DND-41 (cell line): ENCODE measurements around the gene HECA.

Source experiments
- ATAC-seq: fragments of 200-7000 bp; cut with Tn5 transposase; 3 replicates; pipeline ENCODE4 v1.9.1; 2021; ENCODE audit warnings: low read depth; ENCODE audit not compliant: insufficient read depth
- DNase-seq: peaks from one replicate; pipeline ENCODE4 v3.0.0-alpha.2; 2020
- H2AFZ ChIP-seq: 2 replicates; pipeline ENCODE4 v1.6.0; 2012; ENCODE audit warnings: low read depth, low read length
- H3K27ac ChIP-seq: 2 replicates; pipeline ENCODE4 v1.5.1; 2012; ENCODE audit warnings: low read length, inconsistent platforms
- H3K27me3 ChIP-seq: fragments of 200-600 bp; sonication (generic); 2 replicates; pipeline ENCODE4 v1.6.0; 2012; ENCODE audit warnings: low read length, mild to moderate bottlenecking, inconsistent platforms; ENCODE audit not compliant: insufficient read depth, poor library complexity
- H3K36me3 ChIP-seq: 2 replicates; pipeline ENCODE4 v1.5.1; 2012; ENCODE audit warnings: low read length, inconsistent platforms; ENCODE audit not compliant: insufficient read depth
- H3K4me1 ChIP-seq: 2 replicates; pipeline ENCODE4 v1.5.1; 2012; ENCODE audit warnings: mild to moderate bottlenecking, low read length; ENCODE audit not compliant: insufficient read depth
- H3K4me2 ChIP-seq: 2 replicates; pipeline ENCODE4 v1.6.0; 2012; ENCODE audit warnings: mild to moderate bottlenecking, moderate library complexity, low read length, inconsistent platforms; ENCODE audit not compliant: insufficient read depth
- H3K4me3 ChIP-seq, 2 experiments: fragments of 200-600 bp in 1 of 2; shearing (Covaris generic) in 1 of 2; 2 replicates each; pipeline ENCODE4 v1.5.1; 2012 to 2016; ENCODE audit warnings: inconsistent platforms in 2 of 2, low read length in 2 of 2, mild to moderate bottlenecking in 2 of 2, low read depth in 1 of 2, moderate library complexity in 1 of 2
- H3K79me2 ChIP-seq: 2 replicates; pipeline ENCODE4 v1.6.0; 2012; ENCODE audit warnings: low read length, inconsistent platforms; ENCODE audit not compliant: insufficient read depth
- H3K9ac ChIP-seq: 2 replicates; pipeline ENCODE4 v1.6.0; 2012; ENCODE audit warnings: low read depth, mild to moderate bottlenecking, inconsistent platforms, low read length, moderate library complexity
- H3K9me3 ChIP-seq: 2 replicates; pipeline ENCODE4 v1.5.1; 2012; ENCODE audit warnings: low read length, moderate library complexity, mild to moderate bottlenecking, inconsistent platforms; ENCODE audit not compliant: insufficient read depth, severe bottlenecking
- H4K20me1 ChIP-seq: 2 replicates; pipeline ENCODE4 v1.6.0; 2012; ENCODE audit warnings: low read length; ENCODE audit not compliant: insufficient read depth
- EZH2 ChIP-seq: IDR thresholded peaks from 3 replicates; pipeline ENCODE4 v1.6.1; 2012; ENCODE audit warnings: borderline replicate concordance, low read depth, mild to moderate bottlenecking, moderate library complexity, low read length, inconsistent platforms; ENCODE audit not compliant: severe bottlenecking
- TF ChIP-seq, protein P1 (sequence below): IDR thresholded peaks from 2 replicates; pipeline ENCODE4 v1.5.1; 2012; ENCODE audit warnings: borderline replicate concordance, low read length, moderate library complexity, mild to moderate bottlenecking; ENCODE audit not compliant: poor library complexity, severe bottlenecking; ENCODE audit errors: extremely low read depth

HECA gene, protein sequence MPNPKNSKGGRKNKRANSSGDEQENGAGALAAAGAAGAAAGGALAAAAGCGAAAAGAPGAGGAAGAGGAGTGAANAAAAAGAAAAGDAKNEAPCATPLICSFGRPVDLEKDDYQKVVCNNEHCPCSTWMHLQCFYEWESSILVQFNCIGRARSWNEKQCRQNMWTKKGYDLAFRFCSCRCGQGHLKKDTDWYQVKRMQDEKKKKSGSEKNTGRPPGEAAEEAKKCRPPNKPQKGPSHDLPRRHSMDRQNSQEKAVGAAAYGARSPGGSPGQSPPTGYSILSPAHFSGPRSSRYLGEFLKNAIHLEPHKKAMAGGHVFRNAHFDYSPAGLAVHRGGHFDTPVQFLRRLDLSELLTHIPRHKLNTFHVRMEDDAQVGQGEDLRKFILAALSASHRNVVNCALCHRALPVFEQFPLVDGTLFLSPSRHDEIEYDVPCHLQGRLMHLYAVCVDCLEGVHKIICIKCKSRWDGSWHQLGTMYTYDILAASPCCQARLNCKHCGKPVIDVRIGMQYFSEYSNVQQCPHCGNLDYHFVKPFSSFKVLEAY

DNA sequence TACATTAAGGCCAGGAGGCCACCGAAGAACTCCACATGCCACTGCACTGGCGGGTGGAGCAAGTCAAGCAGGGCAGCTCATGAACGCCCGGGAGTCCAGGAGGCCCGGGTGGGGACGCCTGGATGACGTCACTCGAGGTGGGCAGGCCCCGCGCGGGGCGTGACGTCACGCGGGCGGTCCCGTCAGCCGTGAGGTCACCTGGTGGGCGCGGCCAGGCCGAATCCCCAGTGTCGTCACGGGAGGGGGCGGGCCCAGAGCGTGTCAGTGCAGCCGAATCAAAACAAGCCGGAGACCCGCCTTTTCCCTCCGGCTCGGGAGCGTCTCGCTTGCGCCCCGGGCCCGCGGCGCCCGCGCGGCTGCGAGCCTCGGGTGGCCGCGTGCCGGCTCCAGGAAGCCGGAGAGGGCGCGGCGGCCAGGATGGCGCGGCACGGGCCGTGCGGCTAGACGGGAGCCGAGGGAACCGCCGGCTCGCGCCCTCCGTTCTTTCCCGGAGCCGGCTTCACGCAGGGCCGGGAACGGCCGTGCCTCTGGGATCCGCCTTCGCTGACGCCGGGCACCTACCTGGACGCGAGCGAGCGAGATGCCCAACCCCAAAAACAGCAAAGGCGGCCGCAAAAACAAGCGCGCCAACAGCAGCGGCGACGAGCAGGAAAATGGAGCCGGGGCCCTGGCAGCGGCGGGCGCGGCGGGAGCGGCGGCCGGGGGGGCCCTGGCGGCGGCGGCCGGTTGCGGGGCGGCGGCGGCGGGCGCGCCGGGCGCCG is at the start of gene HECA:
Gene HECA, plus strand, starts transcription at position 264 of the 761 bp plus-strand sequence. Its CDS starts 317 bp downstream, at position 581.
- DNase-seq (peak; percentile 96), ATAC-seq (peak; percentile 87)
- H2AFZ ChIP-seq = peak within 1 kb of the TSS; percentile 83
- peak within 1 kb of the TSS; percentile 78 to 87; a peak in 3 of 4 replicates for H3K4me3 ChIP-seq
- H3K27me3 ChIP-seq = no peaks in the 10 kb centered on the region
- H3K36me3 ChIP-seq = no peaks in the 10 kb centered on the region; the same call in 1 of the 2 replicates
- TF ChIP-seq, protein P1, sequence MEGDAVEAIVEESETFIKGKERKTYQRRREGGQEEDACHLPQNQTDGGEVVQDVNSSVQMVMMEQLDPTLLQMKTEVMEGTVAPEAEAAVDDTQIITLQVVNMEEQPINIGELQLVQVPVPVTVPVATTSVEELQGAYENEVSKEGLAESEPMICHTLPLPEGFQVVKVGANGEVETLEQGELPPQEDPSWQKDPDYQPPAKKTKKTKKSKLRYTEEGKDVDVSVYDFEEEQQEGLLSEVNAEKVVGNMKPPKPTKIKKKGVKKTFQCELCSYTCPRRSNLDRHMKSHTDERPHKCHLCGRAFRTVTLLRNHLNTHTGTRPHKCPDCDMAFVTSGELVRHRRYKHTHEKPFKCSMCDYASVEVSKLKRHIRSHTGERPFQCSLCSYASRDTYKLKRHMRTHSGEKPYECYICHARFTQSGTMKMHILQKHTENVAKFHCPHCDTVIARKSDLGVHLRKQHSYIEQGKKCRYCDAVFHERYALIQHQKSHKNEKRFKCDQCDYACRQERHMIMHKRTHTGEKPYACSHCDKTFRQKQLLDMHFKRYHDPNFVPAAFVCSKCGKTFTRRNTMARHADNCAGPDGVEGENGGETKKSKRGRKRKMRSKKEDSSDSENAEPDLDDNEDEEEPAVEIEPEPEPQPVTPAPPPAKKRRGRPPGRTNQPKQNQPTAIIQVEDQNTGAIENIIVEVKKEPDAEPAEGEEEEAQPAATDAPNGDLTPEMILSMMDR = no peak
- no peak for TF ChIP-seq EZH2
- H3K9ac ChIP-seq = peak within 1 kb of the TSS; percentile 86
- peaks cover 44% of the 10 kb centered on the region for H3K79me2 ChIP-seq
- H4K20me1 ChIP-seq = peaks cover 17% of the 10 kb centered on the region
- peak within 1 kb of the TSS; percentile 84 for H3K27ac ChIP-seq
- H3K4me1 ChIP-seq = peaks cover 35% of the 10 kb centered on the region
- H3K9me3 ChIP-seq = no peaks in the 10 kb centered on the region
- H3K4me2 ChIP-seq = peak within 1 kb of the TSS; percentile 81

DNA sequence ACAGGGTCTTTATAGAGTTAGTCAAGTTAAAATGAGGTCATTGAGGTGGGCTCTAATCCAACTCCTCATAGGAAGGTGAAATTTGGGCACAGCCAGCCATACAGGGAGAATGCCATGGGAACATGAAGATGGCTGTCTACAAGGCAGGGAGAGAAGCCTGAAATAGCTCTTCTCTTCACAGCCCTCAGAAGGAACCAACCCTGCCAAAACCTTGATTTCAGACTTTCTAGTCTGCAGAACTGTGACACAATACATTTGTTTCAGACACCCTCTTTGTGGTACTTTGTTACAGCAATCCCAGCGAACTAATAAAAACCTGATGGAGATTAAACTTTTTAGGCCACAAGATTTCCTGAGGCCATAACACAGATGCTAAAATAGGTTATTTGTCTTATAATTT is 43.1 kb upstream of the HECA start:
- H3K27me3 ChIP-seq = no peaks in the 10 kb centered on the region
- ATAC-seq = no peak
- no peak for DNase-seq

DNA sequence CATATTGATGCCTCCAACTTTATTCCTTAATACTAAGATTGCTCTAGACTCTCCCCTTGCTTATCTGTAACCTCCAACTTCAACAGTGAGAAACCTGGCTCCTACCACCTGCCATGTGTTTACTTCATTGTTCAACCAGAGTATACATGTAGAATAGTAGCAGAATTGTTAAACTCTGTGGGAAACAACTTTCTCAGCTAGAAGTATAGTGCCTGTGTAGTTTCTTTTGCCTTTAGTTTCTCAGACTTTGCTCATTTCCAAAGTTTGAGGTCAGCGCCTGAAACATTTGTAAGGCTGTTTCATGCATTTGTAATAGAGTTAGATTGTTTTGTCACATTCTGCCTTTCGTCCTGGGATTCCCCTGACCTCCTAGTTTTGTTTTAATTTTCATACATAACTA is 34.9 kb upstream of the HECA start:
- Histone ChIP-seq H3K4me1 (no peaks in the 10 kb centered on the region), H3K4me2 (no peak overlapping the region), H3K9ac (no peak overlapping the region), H3K79me2 (no peaks in the 10 kb centered on the region), H3K27ac (no peak overlapping the region), H4K20me1 (no peaks in the 10 kb centered on the region), H3K27me3 (no peaks in the 10 kb centered on the region), H3K4me3 (no peak overlapping the region), H2AFZ (no peak overlapping the region), H3K9me3 (no peaks in the 10 kb centered on the region), H3K36me3 (no peaks in the 10 kb centered on the region)
- no peak for DNase-seq
- TF ChIP-seq, protein P1 = no peak
- no peak for TF ChIP-seq EZH2
- no peak for ATAC-seq

More for the DNA sequence above, 43.1 kb upstream of the HECA start:
- H3K36me3 ChIP-seq = no peaks in the 10 kb centered on the region
- H2AFZ ChIP-seq = no peak overlapping the region
- H3K9me3 ChIP-seq = no peaks in the 10 kb centered on the region
- no peaks in the 10 kb centered on the region for H3K4me1 ChIP-seq
- TF ChIP-seq, protein P1 = no peak
- TF ChIP-seq EZH2 = no peak
- H3K27ac ChIP-seq = no peak overlapping the region
- H3K9ac ChIP-seq = no peak overlapping the region
- H3K79me2 ChIP-seq = no peaks in the 10 kb centered on the region
- no peak overlapping the region for H3K4me2 ChIP-seq
- no peaks in the 10 kb centered on the region for H4K20me1 ChIP-seq
- H3K4me3 ChIP-seq = no peak overlapping the region
